Astrocyte (in vitro differentiated cells and primary cell): ENCODE data around the gene OR8B12.

Source experiments
- EZH2 ChIP-seq: IDR thresholded peaks from 2 replicates; pipeline ENCODE4 v1.6.1; 2012; ENCODE audit warnings: mild to moderate bottlenecking, low read length, inconsistent platforms; ENCODE audit not compliant: insufficient read depth
- TF ChIP-seq, protein P1 (sequence below): IDR thresholded peaks from 2 replicates; pipeline ENCODE4 v1.5.1; 2011; ENCODE audit warnings: low read depth, mild to moderate bottlenecking, inconsistent platforms, low read length, moderate library complexity; ENCODE audit not compliant: insufficient read depth

GRCh38 chr11:124570160-124570559 lies 26.7 kb upstream of the OR8B12 start:
- TF ChIP-seq, protein P1, sequence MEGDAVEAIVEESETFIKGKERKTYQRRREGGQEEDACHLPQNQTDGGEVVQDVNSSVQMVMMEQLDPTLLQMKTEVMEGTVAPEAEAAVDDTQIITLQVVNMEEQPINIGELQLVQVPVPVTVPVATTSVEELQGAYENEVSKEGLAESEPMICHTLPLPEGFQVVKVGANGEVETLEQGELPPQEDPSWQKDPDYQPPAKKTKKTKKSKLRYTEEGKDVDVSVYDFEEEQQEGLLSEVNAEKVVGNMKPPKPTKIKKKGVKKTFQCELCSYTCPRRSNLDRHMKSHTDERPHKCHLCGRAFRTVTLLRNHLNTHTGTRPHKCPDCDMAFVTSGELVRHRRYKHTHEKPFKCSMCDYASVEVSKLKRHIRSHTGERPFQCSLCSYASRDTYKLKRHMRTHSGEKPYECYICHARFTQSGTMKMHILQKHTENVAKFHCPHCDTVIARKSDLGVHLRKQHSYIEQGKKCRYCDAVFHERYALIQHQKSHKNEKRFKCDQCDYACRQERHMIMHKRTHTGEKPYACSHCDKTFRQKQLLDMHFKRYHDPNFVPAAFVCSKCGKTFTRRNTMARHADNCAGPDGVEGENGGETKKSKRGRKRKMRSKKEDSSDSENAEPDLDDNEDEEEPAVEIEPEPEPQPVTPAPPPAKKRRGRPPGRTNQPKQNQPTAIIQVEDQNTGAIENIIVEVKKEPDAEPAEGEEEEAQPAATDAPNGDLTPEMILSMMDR = no peak
- TF ChIP-seq EZH2 = no peak
